SK-N-SH treated with all-trans-retinoic acid at 6 μM for 48 hours (cell line): ENCODE data around the gene ALX4.

Source experiments
- ARNTL ChIP-seq: fragments of 450-650 bp; formaldehyde crosslinking; IDR thresholded peaks from 2 replicates; pipeline ENCODE4 v1.5.0; 2020; ENCODE audit warnings: low read depth, mild to moderate bottlenecking, moderate library complexity, borderline replicate concordance
- PPARA ChIP-seq: fragments of 250-450 bp; sonication (Bioruptor Pico); IDR thresholded peaks from 2 replicates; pipeline ENCODE4 v1.5.0; 2020; ENCODE audit warnings: mild to moderate bottlenecking, borderline replicate concordance
- ZFP3 ChIP-seq: fragments of 250-450 bp; sonication (Bioruptor Pico); IDR thresholded peaks from 2 replicates; pipeline ENCODE4 v1.5.0; 2020; ENCODE audit warnings: mild to moderate bottlenecking, moderate library complexity
- ZFP30 ChIP-seq: fragments of 450-650 bp; formaldehyde crosslinking; IDR thresholded peaks from 2 replicates; pipeline ENCODE4 v1.5.0; 2022; ENCODE audit warnings: mild to moderate bottlenecking, moderate library complexity
- ZNF565 ChIP-seq: fragments of 450-650 bp; formaldehyde crosslinking; conservative IDR thresholded peaks from 2 replicates; pipeline ENCODE4 v1.5.0; 2020; ENCODE audit warnings: low read depth, mild to moderate bottlenecking, moderate library complexity
- ZNF8 ChIP-seq: fragments of 450-650 bp; formaldehyde crosslinking; IDR thresholded peaks from 2 replicates; pipeline ENCODE4 v1.5.0; 2020; ENCODE audit warnings: mild to moderate bottlenecking, moderate library complexity
- TF ChIP-seq, protein P1 (sequence below): fragments of 250-450 bp; sonication (Bioruptor Pico); IDR thresholded peaks from 2 replicates; pipeline ENCODE4 v1.8.0; 2020; ENCODE audit warnings: mild to moderate bottlenecking, moderate library complexity, borderline replicate concordance

DNA sequence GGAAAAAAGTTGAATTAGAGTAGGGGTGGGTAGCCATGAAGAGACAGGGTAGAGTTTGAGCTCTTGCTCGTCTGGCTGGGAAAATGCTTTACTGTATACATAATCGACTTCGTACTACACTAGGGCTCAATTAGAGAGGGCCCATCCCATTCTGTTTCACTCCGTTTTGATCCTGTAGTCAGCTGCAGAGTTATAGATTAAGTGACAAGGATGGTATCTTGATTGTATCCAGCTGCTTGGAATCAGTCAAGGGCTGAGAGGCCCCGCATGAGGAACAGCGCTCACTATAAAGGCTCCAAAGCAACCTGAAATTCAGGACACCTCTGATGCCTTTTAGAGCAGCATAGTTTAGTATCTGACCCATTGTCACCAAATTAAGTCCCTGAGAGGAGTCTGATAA is 81.6 kb downstream of the ALX4 start:
- TF ChIP-seq ZNF565 (no peak), ZFP3 (CRISPR knock-in tag) (no peak), ZFP30 (CRISPR knock-in tag) (no peak), ZNF8 (no peak), PPARA (no peak), ARNTL (no peak)
- TF ChIP-seq, protein P1, sequence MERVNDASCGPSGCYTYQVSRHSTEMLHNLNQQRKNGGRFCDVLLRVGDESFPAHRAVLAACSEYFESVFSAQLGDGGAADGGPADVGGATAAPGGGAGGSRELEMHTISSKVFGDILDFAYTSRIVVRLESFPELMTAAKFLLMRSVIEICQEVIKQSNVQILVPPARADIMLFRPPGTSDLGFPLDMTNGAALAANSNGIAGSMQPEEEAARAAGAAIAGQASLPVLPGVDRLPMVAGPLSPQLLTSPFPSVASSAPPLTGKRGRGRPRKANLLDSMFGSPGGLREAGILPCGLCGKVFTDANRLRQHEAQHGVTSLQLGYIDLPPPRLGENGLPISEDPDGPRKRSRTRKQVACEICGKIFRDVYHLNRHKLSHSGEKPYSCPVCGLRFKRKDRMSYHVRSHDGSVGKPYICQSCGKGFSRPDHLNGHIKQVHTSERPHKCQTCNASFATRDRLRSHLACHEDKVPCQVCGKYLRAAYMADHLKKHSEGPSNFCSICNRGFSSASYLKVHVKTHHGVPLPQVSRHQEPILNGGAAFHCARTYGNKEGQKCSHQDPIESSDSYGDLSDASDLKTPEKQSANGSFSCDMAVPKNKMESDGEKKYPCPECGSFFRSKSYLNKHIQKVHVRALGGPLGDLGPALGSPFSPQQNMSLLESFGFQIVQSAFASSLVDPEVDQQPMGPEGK (CRISPR knock-in tag), result no peak
